Stomach (tissue), 9 donors: ENCODE measurements around the gene ASTN2. TPM values are rescaled to one million over a fixed set of nuclear protein-coding genes. Genes with fewer than 3 reads are reported as not detected.

Experiments used
- DNase-seq, 2 donors: peaks; one replicate each; pipeline versions ENCODE4 v3.0.0 to v3.0.0-alpha.2; 2013 to 2019
- H3K27ac ChIP-seq, 5 donors: fragments of 200-600 bp in 4 of 5; sonication (generic) in 4 of 5; one replicate each; pipeline ENCODE4 v1.5.1; 2013 to 2019; ENCODE audit warnings: mild to moderate bottlenecking in 1 of 5, moderate library complexity in 1 of 5
- H3K27me3 ChIP-seq, 3 donors: fragments of 200-600 bp; sonication (generic); one replicate each; pipeline ENCODE4 v1.5.1; 2017 to 2019; ENCODE audit warnings: mixed run types in 1 of 3
- H3K36me3 ChIP-seq, 4 donors: fragments of 200-600 bp; sonication (generic); 1 replicate in 3 of 4; 2 replicates in 1 of 4; pipeline ENCODE4 v1.5.1; 2016 to 2019
- H3K4me1 ChIP-seq, 4 donors: fragments of 200-600 bp; sonication (generic); one replicate each; pipeline ENCODE4 v1.5.1; 2016 to 2019
- H3K4me3 ChIP-seq, 4 donors: fragments of 200-600 bp; sonication (generic) in 3 of 4; one replicate each; pipeline ENCODE4 v1.5.1; 2016 to 2019; ENCODE audit warnings: mild to moderate bottlenecking in 1 of 4
- H3K9me3 ChIP-seq, 4 donors: fragments of 200-600 bp; sonication (generic); one replicate each; pipeline ENCODE4 v1.5.1; 2016 to 2019
- EP300 ChIP-seq: sonication (generic); formaldehyde crosslinking; IDR thresholded peaks from one replicate; pipeline ENCODE4 v1.6.1; 2017; ENCODE audit warnings: antibody characterized with exemption
- POLR2A ChIP-seq, 4 donors: fragments of 450-650 bp; IDR thresholded peaks; one replicate each; pipeline ENCODE4 v1.6.1; 2016; ENCODE audit warnings: antibody characterized with exemption in 4 of 4, control low read depth in 2 of 4, mild to moderate bottlenecking in 1 of 4, moderate library complexity in 1 of 4
- POLR2AphosphoS5 ChIP-seq, 3 donors: sonication (generic); formaldehyde crosslinking; IDR thresholded peaks; one replicate each; pipeline ENCODE4 v1.6.1; 2016; ENCODE audit warnings: antibody characterized with exemption in 3 of 3
- WGBS, 5 donors: extraction: QIAGEN DNeasy Blood & Tissue Kit in 3 of 5; methylation state at CpG; one replicate each; pipeline versions ENCODE4 v1.1.5 to v1.1.7; 2013 to 2018; 5-methylcytosine and 5-hydroxymethylcytosine counted together
- intact Hi-C: fragments of 100-400 bp; cut with DNase I; formaldehyde crosslinking; loops from one replicate; pipeline ENCODE4 v1.15.1; 2023; ENCODE audit warnings: low total_unique reads
- polyA plus RNA-seq, 3 donors: library from polyadenylated mRNA; stranded (reverse); fragments of 200-250 nt; gene quantifications; one replicate each; pipeline ENCODE4 v1.2.3, GENCODE V29; 2013
- total RNA-seq, 5 donors: library from RNA; depleted of rRNA; stranded (reverse); fragments of >200 nt; gene quantifications; one replicate each; pipeline versions ENCODE4 v1.1.0 to v1.2.3, GENCODE V29; 2014 to 2016
- TF ChIP-seq, protein P1 (sequence below), 7 experiments: fragments of 450-650 bp in 4 of 7; fragments of 200-600 bp in 3 of 7; sonication (generic) in 3 of 7; IDR thresholded peaks; one replicate each; pipeline ENCODE4 v1.5.1; 2016 to 2019; ENCODE audit warnings: antibody characterized with exemption in 7 of 7, control low read depth in 2 of 7, mild to moderate bottlenecking in 1 of 7
- donor health status: healthy with polysubstance abuse.
- donor health status: Bipolar disorder and iron deficiency.
- donor health status: healthy.

Gene ASTN2
- total and polyA plus RNA-seq, 8 donors = 2.1 to 22.3 (median 4.2) TPM; not detected in 1

DNA sequence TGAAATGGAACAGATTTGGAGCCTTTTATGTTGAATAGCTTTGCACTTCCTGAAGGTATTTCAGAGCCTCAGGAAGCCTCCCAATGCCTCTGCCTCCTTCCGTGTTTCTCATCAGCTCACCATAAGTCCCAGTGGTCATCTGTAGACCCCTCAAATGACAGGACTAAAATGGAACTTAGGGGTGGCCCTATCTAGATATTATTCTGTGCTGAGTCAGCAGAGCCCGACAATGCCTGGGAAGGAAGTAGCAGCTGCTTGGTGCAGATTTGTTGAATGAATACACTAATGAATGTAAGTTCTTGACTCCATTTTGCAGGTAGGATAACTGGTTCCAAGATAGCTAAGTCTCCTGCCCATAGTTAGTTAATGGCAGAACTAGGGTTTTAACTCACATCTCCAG, 97.7 kb downstream of the ASTN2 start:
- Histone ChIP-seq H3K9me3 (no peaks in the 10 kb centered on the region), H3K27me3 (no peaks in the 10 kb centered on the region)

GRCh38 chr9:117315236-117315635, 99.6 kb downstream of the ASTN2 start:
- Histone ChIP-seq H3K4me1 (no peaks in the 10 kb centered on the region), H3K9me3 (no peaks in the 10 kb centered on the region), H3K27ac (no peak overlapping the region), H3K4me3 (no peak overlapping the region), H3K36me3 (no peaks in the 10 kb centered on the region), H3K27me3 (no peaks in the 10 kb centered on the region)
- peak in 1 of 2 donors; percentile 63 for DNase-seq
- intact Hi-C loops = no loop called here
- 53 to 63% (median 60%) methylated on average over 3 of the region's 3 CpGs for WGBS, 5 donors
- TF ChIP-seq POLR2AphosphoS5 (IDR thresholded peaks at IDR 0.05) (no peak), POLR2A (IDR thresholded peaks at IDR 0.05) (no peak), EP300 (no peak)
- TF ChIP-seq, protein P1, sequence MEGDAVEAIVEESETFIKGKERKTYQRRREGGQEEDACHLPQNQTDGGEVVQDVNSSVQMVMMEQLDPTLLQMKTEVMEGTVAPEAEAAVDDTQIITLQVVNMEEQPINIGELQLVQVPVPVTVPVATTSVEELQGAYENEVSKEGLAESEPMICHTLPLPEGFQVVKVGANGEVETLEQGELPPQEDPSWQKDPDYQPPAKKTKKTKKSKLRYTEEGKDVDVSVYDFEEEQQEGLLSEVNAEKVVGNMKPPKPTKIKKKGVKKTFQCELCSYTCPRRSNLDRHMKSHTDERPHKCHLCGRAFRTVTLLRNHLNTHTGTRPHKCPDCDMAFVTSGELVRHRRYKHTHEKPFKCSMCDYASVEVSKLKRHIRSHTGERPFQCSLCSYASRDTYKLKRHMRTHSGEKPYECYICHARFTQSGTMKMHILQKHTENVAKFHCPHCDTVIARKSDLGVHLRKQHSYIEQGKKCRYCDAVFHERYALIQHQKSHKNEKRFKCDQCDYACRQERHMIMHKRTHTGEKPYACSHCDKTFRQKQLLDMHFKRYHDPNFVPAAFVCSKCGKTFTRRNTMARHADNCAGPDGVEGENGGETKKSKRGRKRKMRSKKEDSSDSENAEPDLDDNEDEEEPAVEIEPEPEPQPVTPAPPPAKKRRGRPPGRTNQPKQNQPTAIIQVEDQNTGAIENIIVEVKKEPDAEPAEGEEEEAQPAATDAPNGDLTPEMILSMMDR (IDR thresholded peaks at IDR 0.05) = no peak

More for the DNA sequence above, 97.7 kb downstream of the ASTN2 start:
- intact Hi-C loops = no loop called here
- DNase-seq = no peak
- Histone ChIP-seq H3K4me1 (no peaks in the 10 kb centered on the region), H3K27ac (no peak overlapping the region), H3K36me3 (no peaks in the 10 kb centered on the region), H3K4me3 (no peak overlapping the region)
- TF ChIP-seq, protein P1 (IDR thresholded peaks at IDR 0.05) = no peak
- no peak for TF ChIP-seq POLR2A (IDR thresholded peaks at IDR 0.05)
- no peak for TF ChIP-seq POLR2AphosphoS5 (IDR thresholded peaks at IDR 0.05)
- no peak for TF ChIP-seq EP300
- WGBS, 5 donors = 53 to 64% (median 63%) methylated on average over 2 of the region's 2 CpGs

DNA sequence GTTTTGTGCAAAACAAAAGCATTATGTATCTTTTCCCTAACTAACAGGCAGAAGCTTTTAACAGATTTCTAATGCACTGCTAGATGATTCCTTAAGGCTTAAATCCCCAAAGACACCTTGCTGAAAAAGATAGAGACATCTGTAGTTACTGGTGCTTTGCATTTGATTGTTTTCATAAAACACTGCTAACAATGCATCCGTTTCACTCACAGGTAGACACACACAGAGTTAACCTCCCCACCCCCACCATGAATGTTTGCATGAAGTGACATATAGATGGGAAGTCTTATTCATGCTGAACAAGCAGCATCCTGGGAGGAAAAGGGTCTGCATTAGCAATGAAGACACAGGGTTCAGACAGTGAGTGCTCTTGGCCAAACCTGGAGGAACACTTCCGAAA, 100.9 kb downstream of the ASTN2 start:
- Histone ChIP-seq H3K9me3 (no peaks in the 10 kb centered on the region), H3K4me3 (no peak overlapping the region), H3K27ac (no peak overlapping the region), H3K27me3 (no peaks in the 10 kb centered on the region), H3K4me1 (no peaks in the 10 kb centered on the region), H3K36me3 (no peaks in the 10 kb centered on the region)
- no peak for DNase-seq
- 59 to 74% (median 65%) methylated on average over 2 of the region's 2 CpGs for WGBS, 5 donors
- intact Hi-C loops = no loop called here
- TF ChIP-seq EP300 = no peak
- no peak for TF ChIP-seq POLR2AphosphoS5 (IDR thresholded peaks at IDR 0.05)
- no peak for TF ChIP-seq POLR2A (IDR thresholded peaks at IDR 0.05)
- TF ChIP-seq, protein P1 (IDR thresholded peaks at IDR 0.05) = no peak

DNA sequence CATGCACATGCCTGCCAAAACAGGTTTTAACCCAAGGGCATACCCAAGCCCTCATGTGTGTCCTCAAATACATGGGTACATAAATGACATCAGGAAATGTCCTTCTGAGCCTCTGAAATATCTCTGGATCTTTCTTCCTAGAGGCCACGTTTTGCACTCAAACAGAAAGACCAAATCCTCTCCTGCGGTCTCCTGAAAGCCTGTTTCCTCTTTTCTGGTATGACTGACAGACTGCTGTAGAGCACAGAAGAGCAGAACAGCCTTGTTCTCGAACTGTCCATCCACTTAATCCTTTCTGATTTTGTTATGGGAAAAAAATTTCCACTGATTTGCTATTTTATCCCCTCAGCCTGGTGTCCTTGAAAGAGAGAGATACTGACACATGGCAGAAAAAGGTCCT, 107.2 kb downstream of the ASTN2 start:
- no peaks in the 10 kb centered on the region for H3K36me3 ChIP-seq
- TF ChIP-seq, protein P1 (IDR thresholded peaks at IDR 0.05) = no peak
- TF ChIP-seq POLR2AphosphoS5 (IDR thresholded peaks at IDR 0.05) (no peak), EP300 (no peak), POLR2A (IDR thresholded peaks at IDR 0.05) (no peak)
- H3K9me3 ChIP-seq = no peaks in the 10 kb centered on the region
- no peaks in the 10 kb centered on the region for H3K4me1 ChIP-seq
- 51 to 65% (median 59%) methylated on average over 3 of the region's 3 CpGs for WGBS, 5 donors
- no peak for DNase-seq
- no peak overlapping the region for H3K27ac ChIP-seq
- no peak overlapping the region for H3K4me3 ChIP-seq
- intact Hi-C loops = no loop called here
- H3K27me3 ChIP-seq = no peaks in the 10 kb centered on the region
